Measurements from ENCODE around the gene TEX2.

Gene TEX2

GRCh38 chr17:64110379-64111152 lies 152.5 kb downstream of the TEX2 start:
- DNase-seq: no peak

DNA sequence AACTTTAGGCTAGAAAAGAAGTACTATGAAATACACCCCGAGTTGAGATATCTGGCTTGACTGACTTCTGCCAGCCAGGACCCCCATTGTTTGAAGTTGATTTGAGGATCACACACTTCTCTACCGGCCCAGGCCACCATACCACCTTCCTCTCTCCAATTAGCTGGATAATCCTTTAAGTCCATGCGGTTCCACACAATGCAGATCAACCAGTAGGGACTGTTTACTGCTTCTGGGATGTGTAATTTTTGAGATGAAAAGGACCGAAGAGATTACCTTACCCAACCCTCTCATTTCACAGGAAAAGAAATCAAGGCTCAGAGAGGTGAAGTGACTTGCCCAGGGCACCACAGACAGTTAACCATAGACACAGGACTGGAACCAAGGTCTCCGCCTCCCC lies 153.7 kb downstream of the TEX2 start:
- no peak for DNase-seq

- DNase-seq: no peak
Measured at GRCh38 chr17:64107500-64108236, 155.4 kb downstream of the TEX2 start.

DNA sequence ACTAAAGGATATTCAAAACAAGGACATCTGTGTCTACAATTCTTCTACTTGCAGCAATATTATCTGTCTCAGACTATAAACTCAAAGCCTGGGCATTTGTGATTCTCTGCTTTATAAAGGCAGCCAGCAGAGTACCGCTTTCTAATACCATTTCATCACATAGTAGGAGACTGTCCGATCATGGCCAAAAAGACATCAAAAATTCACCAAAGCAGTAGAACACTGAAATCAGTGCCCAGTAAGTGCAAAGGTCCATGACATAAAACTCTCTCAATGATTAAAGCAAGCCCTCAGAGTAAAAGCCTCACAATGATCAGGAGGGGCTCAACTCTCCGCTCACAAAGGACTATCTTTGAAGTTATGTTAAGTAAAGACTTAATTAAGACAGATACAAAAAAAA lies 156.1 kb downstream of the TEX2 start:
- no peak for DNase-seq

DNA sequence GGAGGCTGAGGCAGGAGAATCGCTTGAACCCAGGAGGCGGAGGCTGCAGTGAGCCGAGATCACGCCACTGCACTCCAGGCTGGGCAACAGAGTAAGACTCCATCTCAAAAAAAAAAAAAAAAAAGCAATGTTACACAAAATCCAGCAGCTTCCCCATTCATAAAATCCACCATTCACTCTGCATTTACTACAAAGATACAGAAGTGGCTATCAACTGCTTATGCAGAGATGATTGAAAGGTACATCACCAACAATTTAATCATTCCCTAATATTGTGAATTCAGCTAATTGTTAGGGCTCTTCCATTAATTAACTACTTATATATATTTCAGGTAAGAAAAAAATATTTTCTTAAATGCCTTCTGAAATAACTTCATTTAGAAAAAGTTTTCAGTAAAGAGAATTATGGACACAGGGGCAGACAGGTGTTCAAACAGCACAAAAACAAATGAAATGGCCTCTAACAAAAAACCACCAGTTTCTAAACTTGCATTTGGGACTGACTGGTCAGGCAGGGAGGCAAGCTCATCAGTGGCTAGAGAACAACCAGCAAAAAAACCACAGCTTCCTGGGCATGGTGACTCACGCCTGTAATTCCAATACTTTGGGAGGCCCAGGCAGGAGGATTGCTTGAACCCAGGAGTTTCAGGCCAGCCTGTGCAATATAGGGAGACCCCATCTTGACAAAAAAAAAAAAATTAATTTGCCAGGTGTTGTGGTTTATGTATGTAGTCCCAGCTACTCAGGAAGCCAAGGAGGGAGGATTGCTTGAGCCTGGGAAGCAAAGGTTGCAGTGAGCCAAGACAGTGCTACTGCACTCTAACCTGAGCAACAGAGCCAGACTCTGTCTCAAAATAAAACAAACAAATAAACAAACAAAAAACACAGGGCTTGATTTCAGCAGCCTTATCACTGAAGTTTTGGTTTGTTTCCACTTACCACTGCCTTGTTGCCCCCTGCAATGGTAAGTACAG lies 159.4 kb downstream of the TEX2 start:
- DNase-seq: no peak

GRCh38 chr17:64102627-64103390 lies 160.3 kb downstream of the TEX2 start:
- no peak for DNase-seq

DNA sequence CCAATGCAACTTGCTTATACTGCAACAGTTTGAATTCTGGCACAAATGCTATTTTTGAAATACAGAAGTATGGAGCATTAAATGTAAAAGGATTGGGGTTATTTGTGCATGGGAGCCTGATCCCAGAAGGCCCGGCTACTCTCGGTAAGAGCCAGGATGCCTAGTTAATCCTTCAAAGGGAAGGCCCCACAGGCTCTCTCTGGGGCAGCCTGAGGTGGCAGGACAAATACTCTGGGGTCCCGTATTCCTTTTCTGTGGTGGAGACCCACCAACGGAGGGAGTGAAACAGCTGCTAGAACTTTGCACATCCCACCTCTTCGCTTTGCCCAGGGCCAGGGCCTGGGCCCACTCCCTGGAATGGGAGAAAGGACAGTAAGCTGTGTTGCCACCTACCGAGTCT lies 163.5 kb downstream of the TEX2 start:
- no peak for DNase-seq

Data from eye (tissue), 1 donor.